ENCODE results near the gene CACNA1C. TPM values are rescaled to one million over a fixed set of nuclear protein-coding genes. Genes with fewer than 3 reads are reported as not detected.

The CACNA1C gene
- total RNA-seq, 1 donor from 2014 or later: 11.7 TPM

DNA sequence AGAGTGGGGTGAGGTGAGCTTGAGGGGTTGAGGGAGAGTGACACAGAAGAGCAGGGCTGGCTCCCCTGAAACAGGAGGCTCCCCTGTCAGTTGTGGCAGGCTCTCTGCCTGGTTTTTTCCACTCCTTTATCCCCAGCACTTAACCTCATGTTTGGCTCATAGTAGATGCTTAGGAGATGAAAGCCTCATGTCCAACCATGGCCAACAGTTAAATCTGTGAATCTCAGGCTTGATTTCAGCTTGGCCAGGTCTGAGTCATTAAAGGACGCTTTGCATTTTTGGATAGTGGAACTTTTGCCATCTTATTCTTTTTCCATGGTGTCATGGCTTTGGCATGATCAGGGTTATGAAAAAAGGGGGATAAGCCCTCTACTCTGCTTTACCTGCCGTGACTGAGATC, 117.2 kb downstream of the CACNA1C start:
- DNase-seq (ENCODE audit: low spot score, unreplicated experiment): no peak
- no peak overlapping the region for H3K4me3 Mint-ChIP-seq (ENCODE audit: low read depth)
- H3K27ac Mint-ChIP-seq: no peak overlapping the region
- peaks cover 9% of the 10 kb centered on the region for H3K9me3 Mint-ChIP-seq (ENCODE audit: low read depth)
- H3K36me3 Mint-ChIP-seq (ENCODE audit: insufficient read depth): no peaks in the 10 kb centered on the region
- H3K4me1 Mint-ChIP-seq (ENCODE audit: low read depth): peaks cover 12% of the 10 kb centered on the region
- TF ChIP-seq, protein P1, sequence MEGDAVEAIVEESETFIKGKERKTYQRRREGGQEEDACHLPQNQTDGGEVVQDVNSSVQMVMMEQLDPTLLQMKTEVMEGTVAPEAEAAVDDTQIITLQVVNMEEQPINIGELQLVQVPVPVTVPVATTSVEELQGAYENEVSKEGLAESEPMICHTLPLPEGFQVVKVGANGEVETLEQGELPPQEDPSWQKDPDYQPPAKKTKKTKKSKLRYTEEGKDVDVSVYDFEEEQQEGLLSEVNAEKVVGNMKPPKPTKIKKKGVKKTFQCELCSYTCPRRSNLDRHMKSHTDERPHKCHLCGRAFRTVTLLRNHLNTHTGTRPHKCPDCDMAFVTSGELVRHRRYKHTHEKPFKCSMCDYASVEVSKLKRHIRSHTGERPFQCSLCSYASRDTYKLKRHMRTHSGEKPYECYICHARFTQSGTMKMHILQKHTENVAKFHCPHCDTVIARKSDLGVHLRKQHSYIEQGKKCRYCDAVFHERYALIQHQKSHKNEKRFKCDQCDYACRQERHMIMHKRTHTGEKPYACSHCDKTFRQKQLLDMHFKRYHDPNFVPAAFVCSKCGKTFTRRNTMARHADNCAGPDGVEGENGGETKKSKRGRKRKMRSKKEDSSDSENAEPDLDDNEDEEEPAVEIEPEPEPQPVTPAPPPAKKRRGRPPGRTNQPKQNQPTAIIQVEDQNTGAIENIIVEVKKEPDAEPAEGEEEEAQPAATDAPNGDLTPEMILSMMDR (IDR thresholded peaks at IDR 0.05; ENCODE audit: unreplicated experiment): no peak
- H3K27me3 Mint-ChIP-seq: peaks cover 17% of the 10 kb centered on the region

DNA sequence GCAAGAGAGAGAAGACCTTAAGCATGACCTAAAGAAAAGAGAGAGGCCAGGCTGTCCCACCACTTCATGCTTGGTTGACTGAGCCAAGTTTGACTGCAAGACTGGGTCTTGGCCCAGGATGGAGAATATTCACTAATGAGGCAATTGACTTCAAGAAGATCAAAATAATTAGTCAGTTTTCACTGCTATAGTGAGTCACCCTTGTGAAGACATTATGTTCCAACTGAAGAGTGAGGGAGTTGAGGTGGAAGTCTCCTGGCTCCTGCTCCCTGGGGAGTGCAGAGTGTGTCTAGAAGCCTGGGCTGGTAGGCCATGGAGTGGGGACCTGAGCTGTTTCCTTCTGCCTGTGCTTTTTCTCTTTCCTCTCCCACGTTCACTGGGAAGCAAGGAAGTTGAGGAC, 117.6 kb downstream of the CACNA1C start:
- TF ChIP-seq, protein P1 (IDR thresholded peaks at IDR 0.05; ENCODE audit: unreplicated experiment): no peak
- H3K36me3 Mint-ChIP-seq (ENCODE audit: insufficient read depth): no peaks in the 10 kb centered on the region
- H3K27me3 Mint-ChIP-seq: peaks cover 17% of the 10 kb centered on the region
- peaks cover 9% of the 10 kb centered on the region for H3K9me3 Mint-ChIP-seq (ENCODE audit: low read depth)
- H3K4me1 Mint-ChIP-seq (ENCODE audit: low read depth): peaks cover 7% of the 10 kb centered on the region
- no peak overlapping the region for H3K4me3 Mint-ChIP-seq (ENCODE audit: low read depth)
- no peak for DNase-seq (ENCODE audit: low spot score, unreplicated experiment)
- H3K27ac Mint-ChIP-seq: no peak overlapping the region

DNA sequence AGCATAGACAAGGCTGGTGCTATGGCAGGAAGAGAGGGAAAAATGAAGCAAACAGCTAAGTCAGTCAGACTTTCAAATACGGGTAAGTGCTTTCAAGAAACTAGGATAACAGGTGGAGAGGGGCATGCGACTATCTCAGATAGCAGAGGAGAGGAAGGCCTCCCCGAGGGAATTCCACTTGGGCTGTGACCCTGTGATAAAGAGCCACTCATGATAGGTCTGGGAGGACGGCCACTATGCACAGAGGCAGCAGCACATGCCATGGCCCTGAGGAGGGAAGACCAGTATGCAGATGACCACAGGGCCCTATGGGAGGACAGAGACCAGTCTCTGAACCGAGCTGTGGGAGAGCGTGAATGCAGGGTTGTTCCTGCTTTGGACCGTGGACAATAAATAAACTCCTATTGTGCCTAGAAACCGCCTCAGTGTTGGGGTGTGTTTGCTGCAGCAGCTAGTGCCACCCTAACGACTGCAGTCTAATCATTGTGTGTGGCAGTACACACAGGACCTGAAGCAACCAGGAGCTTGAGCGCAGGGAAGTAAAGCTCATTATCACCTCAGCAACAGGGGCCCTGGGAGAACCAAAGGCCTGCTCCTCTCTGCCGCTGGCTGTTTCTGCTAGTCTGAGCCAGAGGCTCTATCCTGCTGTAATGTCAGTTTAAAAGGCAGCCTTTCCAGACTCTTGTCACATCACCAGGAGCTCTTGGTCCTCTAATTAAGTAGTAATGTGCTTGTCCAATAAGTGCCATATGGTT, 119.1 kb downstream of the CACNA1C start:
- Mint-ChIP-seq H3K4me3 (ENCODE audit: low read depth) (no peak overlapping the region), H3K27ac (no peak overlapping the region), H3K9me3 (ENCODE audit: low read depth) (peaks cover 4% of the 10 kb centered on the region), H3K4me1 (ENCODE audit: low read depth) (peaks cover 1% of the 10 kb centered on the region), H3K36me3 (ENCODE audit: insufficient read depth) (no peaks in the 10 kb centered on the region), H3K27me3 (peaks cover 22% of the 10 kb centered on the region)
- no peak for DNase-seq (ENCODE audit: low spot score, unreplicated experiment)
- TF ChIP-seq, protein P1 (IDR thresholded peaks at IDR 0.05; ENCODE audit: unreplicated experiment): no peak

DNA sequence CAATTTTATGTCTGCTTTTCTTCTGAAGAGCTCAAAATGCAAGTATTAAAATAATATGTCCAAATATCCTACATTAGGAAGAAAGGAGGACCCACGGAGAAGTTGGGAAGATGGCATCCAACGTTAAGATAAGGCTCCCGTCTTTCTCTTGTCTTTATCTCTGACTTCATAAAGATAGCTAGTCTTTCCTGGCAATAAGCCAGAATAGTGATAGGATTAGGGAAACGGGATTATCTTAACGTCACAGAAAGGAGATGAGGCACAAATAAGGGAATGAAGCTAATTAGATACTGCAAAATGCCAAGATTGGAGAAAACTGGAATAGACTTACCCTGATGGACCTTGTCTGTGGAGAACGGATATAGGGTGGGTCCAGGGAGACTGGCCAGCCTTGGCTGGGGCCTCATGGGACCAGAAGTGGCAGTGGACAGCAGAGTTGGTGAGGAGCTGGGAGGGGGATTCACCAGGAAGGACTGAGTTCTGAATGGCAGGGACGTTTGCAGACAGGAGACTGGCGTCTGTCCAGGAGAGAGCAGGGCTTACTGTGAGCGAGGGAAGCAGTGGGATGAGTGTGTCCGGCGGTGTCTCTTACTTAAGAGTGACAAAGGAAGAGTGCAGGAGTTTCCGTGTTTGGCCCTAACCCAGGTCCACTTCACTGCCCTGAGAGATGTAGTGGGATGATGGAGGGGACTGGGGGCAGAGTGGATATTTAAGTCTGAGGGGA, 119.9 kb downstream of the CACNA1C start:
- TF ChIP-seq, protein P1 (IDR thresholded peaks at IDR 0.05; ENCODE audit: unreplicated experiment): no peak
- H3K36me3 Mint-ChIP-seq (ENCODE audit: insufficient read depth): no peaks in the 10 kb centered on the region
- no peak for DNase-seq (ENCODE audit: low spot score, unreplicated experiment)
- H3K4me3 Mint-ChIP-seq (ENCODE audit: low read depth): no peak overlapping the region
- H3K9me3 Mint-ChIP-seq (ENCODE audit: low read depth): peaks cover 3% of the 10 kb centered on the region
- peaks cover 22% of the 10 kb centered on the region for H3K27me3 Mint-ChIP-seq
- H3K27ac Mint-ChIP-seq: no peak overlapping the region
- peaks cover 1% of the 10 kb centered on the region for H3K4me1 Mint-ChIP-seq (ENCODE audit: low read depth)

DNA sequence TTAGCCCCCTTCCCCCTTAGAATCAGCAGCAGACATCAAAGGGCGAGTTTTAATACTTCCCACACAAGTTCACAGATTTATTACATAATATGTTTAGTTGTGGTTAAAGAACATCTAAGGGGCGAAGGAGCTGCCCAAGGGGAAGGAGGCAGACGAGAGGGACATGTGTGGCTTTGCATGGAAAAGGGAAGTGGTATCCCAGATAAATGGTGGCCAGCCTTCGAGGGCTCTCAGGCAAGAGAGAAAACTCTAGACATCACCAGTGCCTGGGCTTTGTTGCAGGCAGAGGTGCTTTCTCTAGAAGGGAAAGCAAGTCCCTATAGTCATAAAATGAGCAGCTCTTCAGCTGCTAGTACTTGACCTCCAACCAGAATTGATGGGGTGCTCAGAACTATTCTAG, 121.2 kb downstream of the CACNA1C start:
- TF ChIP-seq, protein P1 (IDR thresholded peaks at IDR 0.05; ENCODE audit: unreplicated experiment): no peak
- DNase-seq (ENCODE audit: low spot score, unreplicated experiment): no peak
- Mint-ChIP-seq H3K4me1 (ENCODE audit: low read depth) (peaks cover 1% of the 10 kb centered on the region), H3K4me3 (ENCODE audit: low read depth) (no peak overlapping the region), H3K36me3 (ENCODE audit: insufficient read depth) (no peaks in the 10 kb centered on the region), H3K27ac (no peak overlapping the region), H3K27me3 (peaks cover 28% of the 10 kb centered on the region), H3K9me3 (ENCODE audit: low read depth) (no peaks in the 10 kb centered on the region)

Measured in progenitor cell of endocrine pancreas (in vitro differentiated cells).